Duodenal mucosa (tissue), 2 donors: ENCODE results near the gene PPP1R12C.

ENCODE experiments used
- H3K27ac ChIP-seq: one replicate; pipeline ENCODE4 v1.7.0; 2013; ENCODE audit warnings: low read depth, low read length
- H3K27me3 ChIP-seq, 2 donors: one replicate each; pipeline ENCODE4 v1.7.0; 2013; ENCODE audit warnings: low read length in 2 of 2, control low read depth in 1 of 2; ENCODE audit not compliant: insufficient read depth in 2 of 2, control insufficient read depth in 1 of 2
- H3K36me3 ChIP-seq, 2 donors: one replicate each; pipeline ENCODE4 v1.7.0; 2013; ENCODE audit warnings: low read length in 2 of 2, control low read depth in 1 of 2; ENCODE audit not compliant: insufficient read depth in 2 of 2, control insufficient read depth in 1 of 2
- H3K4me1 ChIP-seq, 2 donors: one replicate each; pipeline ENCODE4 v1.7.0; 2013; ENCODE audit warnings: low read length in 2 of 2, control low read depth in 1 of 2; ENCODE audit not compliant: insufficient read depth in 2 of 2, control insufficient read depth in 1 of 2
- H3K4me3 ChIP-seq, 2 donors: one replicate each; pipeline ENCODE4 v1.7.0; 2013; ENCODE audit warnings: low read length in 2 of 2, low read depth in 1 of 2
- H3K9ac ChIP-seq, 2 donors: one replicate each; pipeline ENCODE4 v1.7.0; 2013; ENCODE audit warnings: low read length in 2 of 2, low read depth in 1 of 2
- H3K9me3 ChIP-seq, 2 donors: one replicate each; pipeline ENCODE4 v1.7.0; 2013; ENCODE audit warnings: low read length in 2 of 2, control low read depth in 1 of 2; ENCODE audit not compliant: control insufficient read depth in 1 of 2

The PPP1R12C gene

DNA sequence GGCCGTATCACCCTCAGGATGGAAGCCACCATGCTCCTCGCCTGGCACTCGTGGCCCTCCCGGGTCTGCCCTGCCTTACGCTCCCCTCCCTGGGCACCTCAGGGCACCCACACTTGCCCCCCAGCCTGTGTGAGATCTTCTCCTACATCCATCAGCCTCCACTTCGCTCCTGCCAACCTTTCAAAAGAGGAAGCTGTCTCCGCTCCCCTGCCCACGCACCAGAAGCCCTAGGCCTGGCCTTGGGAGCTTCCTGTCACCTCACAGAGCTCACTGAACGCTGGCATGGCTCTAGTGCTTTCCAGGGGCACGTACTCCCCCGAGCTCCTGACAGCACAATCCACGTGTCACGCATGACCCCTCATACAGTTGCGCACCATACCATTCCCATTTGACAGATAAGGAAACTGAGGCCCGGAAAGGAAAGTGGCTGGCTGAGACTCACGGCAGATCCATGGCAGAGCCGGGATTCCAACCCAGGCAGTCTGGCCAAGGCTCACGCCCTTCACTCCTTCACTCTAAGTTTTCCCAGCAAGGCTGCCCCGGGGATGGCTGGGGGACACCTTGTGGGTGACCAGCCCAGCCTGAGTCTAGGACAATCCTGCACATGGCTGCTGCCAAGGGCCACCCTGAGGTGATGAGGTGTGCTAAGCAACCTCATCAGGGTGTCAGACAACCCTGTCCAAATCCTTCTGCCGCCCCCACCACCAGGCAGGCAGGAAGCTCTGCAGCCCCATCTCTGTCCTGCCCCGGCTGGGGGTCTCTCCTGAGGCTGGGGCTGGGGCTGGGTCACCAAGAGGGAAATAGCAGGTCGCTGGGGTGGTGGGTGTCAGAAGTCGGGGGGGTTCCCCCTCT is 19.3 kb downstream of the PPP1R12C start:
- Histone ChIP-seq H3K27ac (no peak overlapping the region), H3K9me3 (no peaks in the 10 kb centered on the region), H3K36me3 (peaks cover 25 to 50% of the 10 kb centered on the region in 2 donors), H3K4me3 (no peak overlapping the region), H3K9ac (no peak overlapping the region), H3K27me3 (no peaks in the 10 kb centered on the region), H3K4me1 (no peaks in the 10 kb centered on the region)

DNA sequence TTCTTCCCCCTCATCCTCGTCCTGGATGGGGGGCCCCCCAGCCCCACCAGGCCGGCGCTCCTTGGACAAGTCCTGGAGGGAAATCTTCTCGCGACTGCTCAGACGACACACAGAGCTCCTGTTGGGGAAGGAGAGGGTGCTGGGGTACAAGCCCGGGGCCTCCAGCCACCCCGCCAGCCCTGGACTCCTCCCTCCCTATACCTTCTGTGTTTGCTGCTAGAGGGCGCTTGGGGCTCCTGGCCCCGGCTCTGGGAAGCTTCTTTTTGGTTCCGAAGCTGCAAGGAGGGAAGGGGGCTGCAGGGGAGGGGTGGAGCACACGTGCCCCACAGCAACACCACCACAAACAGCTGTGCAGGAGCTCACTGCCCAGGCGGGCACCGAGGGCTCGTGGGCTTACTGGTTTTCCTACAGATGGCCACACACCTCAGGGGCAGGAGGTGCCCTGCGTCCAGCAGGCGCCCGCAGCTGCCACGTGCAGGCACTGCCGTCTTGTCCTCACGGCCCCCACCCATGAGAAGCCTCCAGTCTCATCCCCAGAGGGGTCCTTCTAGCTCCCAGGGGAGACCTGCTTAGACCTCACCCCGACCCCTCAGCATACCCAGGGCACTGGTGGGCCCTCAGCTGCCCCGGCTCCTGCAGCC is 21.3 kb downstream of the PPP1R12C start:
- no peak overlapping the region for H3K9ac ChIP-seq
- H3K27me3 ChIP-seq: no peaks in the 10 kb centered on the region
- H3K4me1 ChIP-seq: no peaks in the 10 kb centered on the region
- H3K36me3 ChIP-seq: peaks cover 20 to 49% of the 10 kb centered on the region in 2 donors
- H3K4me3 ChIP-seq: no peak overlapping the region
- no peak overlapping the region for H3K27ac ChIP-seq
- no peaks in the 10 kb centered on the region for H3K9me3 ChIP-seq

DNA sequence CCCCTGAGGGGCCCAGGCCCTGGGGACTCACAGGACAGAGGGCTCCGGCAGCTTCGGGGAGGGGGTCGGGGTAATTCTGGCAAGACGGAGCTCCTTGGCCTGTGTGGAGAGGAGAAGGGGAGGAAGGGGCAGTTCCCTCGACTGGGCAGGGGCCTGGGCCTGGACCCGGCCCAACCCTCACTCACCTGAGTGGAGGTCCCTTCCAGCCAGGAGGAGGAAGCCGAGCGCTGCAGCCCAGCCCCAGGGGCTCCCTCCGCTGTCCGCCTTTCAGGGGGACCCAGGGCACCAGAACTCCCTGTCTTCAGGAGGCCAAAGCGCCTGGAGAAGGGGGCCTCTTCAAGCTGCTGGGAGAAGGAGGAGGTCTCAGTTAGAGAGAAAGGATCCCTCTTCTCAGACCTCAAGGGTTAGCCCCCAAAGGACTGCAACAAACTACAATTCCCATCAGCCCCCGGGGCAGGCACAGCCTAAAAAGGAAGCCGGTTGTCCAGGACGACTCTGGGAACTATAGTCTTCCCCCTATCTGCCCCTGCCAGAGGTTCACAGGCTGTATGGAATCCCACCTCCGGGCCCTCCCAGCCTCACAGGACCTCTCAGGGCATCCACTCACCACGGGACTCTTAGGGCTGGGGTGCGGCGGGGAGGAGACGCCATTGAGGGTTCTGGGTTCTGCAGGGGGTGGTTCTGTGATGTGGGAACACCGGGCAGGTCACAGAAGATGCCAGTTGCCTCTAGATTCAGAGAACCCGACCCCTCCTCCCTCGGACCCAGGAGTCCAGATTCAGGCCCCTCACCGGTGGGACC is 22.0 kb downstream of the PPP1R12C start:
- Histone ChIP-seq H3K27ac (no peak overlapping the region), H3K36me3 (peaks cover 19 to 52% of the 10 kb centered on the region in 2 donors), H3K4me1 (no peaks in the 10 kb centered on the region), H3K4me3 (no peak overlapping the region), H3K9ac (no peak overlapping the region), H3K9me3 (no peaks in the 10 kb centered on the region), H3K27me3 (no peaks in the 10 kb centered on the region)

DNA sequence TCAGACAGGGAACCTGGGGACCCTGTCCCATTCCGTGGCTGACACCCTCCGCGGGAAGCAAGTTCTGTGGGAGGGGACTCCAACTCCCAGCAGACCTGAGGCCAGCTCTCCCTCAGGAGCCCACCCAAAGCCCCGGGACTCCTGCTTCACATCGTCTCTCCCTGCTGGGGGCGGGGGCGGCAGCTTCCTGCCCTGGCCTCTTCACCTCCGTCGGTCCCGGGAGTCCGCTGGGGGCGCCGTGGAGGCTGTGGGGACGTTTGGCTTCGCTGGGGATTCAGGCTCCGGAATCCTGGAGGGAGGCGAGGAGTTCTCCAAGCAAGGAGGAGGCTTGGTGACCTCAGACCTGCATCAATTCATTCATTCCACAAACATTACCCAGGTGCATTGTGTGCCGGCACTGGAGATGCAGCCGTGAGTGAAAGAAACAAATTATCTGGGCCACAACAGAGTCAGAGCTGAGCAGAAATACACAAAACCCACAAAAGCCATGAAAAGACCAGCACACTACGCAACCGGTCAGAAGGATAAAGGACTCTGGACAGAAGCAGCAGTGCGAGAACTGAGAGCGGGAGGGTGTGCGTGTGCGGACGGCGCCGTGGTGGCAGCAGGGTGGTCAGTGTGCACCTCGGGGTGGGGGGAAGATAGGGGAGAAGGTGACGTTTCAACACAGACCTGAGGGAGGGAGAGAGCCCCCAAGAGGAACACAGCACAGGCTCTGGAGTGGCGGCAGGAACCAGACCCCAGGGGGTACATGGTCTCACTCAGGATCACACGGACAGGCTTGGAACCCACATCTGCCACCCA is 22.8 kb downstream of the PPP1R12C start:
- H3K4me1 ChIP-seq: no peaks in the 10 kb centered on the region
- no peaks in the 10 kb centered on the region for H3K9me3 ChIP-seq
- H3K4me3 ChIP-seq: no peak overlapping the region
- peaks cover 19 to 46% of the 10 kb centered on the region in 2 donors for H3K36me3 ChIP-seq
- H3K9ac ChIP-seq: no peak overlapping the region
- H3K27me3 ChIP-seq: no peaks in the 10 kb centered on the region
- H3K27ac ChIP-seq: no peak overlapping the region

DNA sequence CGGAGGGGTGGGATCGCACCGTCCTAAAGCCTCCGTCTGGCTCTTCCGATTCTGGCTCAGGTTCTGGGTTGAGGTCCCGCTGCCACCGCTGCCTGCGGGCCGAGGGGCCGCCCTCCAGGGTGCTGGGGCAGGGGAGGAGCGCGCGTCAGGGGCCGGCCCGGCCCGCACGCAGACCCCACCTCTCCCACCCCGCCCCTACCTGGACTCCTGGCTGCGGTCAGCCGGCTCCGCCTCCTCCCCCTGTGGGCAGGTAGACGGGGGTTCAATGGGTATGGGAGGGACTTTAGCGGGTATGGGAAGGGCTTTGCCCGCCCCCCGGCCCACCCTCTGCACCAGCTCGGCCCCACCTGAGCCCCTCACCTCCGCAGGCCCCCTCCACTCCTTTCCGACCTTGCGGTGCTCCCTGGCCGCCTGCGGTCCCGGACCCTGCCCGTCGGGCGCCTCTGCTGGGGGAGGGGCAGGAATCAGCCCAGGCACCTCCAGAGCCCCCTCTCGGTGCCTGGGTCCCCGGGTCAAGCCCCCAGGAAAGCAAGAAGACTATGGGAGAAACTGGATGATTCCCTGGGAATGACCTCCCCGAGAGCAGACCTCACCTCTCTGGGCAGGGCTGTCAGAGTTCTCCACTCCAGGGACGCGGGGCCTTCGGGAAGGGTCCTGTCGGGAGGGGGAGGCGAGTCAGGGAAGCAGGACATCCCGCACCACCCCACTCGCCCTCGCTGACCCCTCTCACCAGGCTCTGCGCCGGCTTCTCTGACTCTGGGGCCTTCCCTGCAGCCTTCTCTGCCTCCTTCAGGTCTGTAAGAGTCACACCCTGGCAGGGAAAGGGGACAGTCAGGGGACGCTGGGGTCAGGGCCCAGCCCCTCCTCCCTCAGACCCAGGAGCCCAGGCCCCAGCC is 24.8 kb downstream of the PPP1R12C start:
- no peak overlapping the region for H3K4me3 ChIP-seq
- peaks cover 0 to 8% of the 10 kb centered on the region in 2 donors for H3K4me1 ChIP-seq
- H3K36me3 ChIP-seq: peaks cover 9 to 27% of the 10 kb centered on the region in 2 donors
- no peaks in the 10 kb centered on the region for H3K27me3 ChIP-seq
- H3K9ac ChIP-seq: no peak overlapping the region
- no peak overlapping the region for H3K27ac ChIP-seq
- no peaks in the 10 kb centered on the region for H3K9me3 ChIP-seq

DNA sequence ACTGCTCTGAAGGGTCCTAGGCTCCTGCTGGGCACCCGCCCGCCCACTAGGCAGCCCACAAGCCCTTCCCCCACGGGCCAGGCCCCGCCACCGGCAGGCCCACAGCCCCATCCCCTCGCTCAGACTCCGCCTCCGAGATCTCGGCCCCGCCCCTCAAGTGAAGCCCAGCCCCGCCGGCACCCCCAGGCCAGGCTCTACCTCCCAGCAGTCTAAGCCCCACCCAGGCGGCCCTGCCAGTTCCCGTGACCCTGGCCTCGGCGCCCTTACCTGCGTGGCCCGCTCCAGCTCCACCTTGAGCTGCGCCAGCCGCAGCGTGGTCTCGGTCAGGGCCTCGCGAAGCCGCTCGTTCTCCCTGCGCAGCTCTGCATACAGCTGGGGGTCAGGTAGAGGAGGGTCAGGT is 25.5 kb downstream of the PPP1R12C start:
- Histone ChIP-seq H3K27ac (no peak overlapping the region), H3K9ac (no peak overlapping the region), H3K9me3 (no peaks in the 10 kb centered on the region), H3K36me3 (peaks cover 9 to 26% of the 10 kb centered on the region in 2 donors), H3K4me3 (no peak overlapping the region), H3K27me3 (peaks cover 2 to 4% of the 10 kb centered on the region in 2 donors), H3K4me1 (peaks cover 7 to 15% of the 10 kb centered on the region in 2 donors)

DNA sequence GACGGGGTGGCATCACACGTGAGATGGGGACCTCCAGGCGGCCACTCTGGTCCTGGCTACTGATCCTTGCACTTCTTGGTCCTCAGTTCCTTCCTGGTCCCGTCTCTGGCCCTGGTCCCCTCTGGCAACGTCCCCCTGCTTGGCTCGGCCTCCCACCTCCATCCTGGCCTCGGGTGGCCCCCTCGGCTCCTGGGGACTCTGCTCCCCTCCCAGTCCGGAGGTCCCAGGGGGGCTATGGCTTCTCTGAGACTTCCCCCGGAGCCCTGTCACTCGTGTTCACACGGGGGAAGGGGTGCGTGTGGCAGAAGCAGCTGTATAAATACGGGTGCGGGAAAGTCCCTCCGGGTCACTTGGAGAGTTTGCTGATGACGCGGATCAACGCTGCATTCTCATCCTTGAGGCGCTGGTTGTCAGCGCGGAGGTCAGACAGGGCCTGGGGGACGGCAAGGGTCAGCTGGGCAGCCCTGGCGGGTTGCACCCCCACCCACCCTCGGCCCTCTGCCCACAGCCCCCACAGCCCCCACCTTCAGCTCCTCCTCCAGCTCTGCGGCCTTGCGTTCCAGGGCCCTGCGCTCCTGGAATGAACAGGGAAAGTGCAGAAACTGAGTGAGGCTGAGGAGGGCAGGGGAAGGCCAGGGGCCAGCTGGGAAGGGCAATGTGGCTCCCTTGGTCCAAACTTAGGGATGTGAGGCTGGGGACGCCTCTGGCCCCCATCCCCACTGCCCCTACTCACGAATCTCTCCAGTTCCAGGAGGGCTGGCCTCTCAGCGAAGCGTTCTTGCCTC is 26.1 kb downstream of the PPP1R12C start:
- no peaks in the 10 kb centered on the region for H3K9me3 ChIP-seq
- no peak overlapping the region for H3K4me3 ChIP-seq
- peaks cover 9 to 26% of the 10 kb centered on the region in 2 donors for H3K36me3 ChIP-seq
- H3K27ac ChIP-seq: no peak overlapping the region
- peaks cover 9 to 18% of the 10 kb centered on the region in 2 donors for H3K4me1 ChIP-seq
- peaks cover 5 to 6% of the 10 kb centered on the region in 2 donors for H3K27me3 ChIP-seq
- H3K9ac ChIP-seq: no peak overlapping the region

DNA sequence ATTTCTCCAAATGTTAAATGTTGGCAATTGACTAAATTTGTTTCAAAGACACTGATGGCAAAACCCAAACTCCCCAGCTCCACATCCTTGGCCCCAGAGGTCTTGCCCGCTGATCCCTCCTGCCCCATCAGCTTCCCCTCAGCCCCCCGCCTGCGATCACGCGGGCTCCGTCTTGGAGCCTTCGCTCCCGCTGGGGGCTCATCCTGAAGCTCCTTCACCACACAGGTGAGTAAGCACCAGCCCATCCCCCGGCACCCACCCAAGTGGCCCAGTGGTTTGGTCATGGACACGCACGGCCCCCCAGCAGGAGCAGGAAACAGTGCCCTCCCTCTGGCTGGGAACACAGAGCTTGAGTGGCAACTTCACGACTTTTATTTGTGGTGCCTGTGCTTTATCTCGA is 26.9 kb downstream of the PPP1R12C start:
- H3K27me3 ChIP-seq: peaks cover 12 to 13% of the 10 kb centered on the region in 2 donors
- H3K36me3 ChIP-seq: peaks cover 9 to 26% of the 10 kb centered on the region in 2 donors
- H3K27ac ChIP-seq: no peak overlapping the region
- peaks cover 9 to 18% of the 10 kb centered on the region in 2 donors for H3K4me1 ChIP-seq
- no peaks in the 10 kb centered on the region for H3K9me3 ChIP-seq
- no peak overlapping the region for H3K4me3 ChIP-seq
- no peak overlapping the region for H3K9ac ChIP-seq
